Vagina (tissue), 2 donors: ENCODE data around the gene ANKS1A. TPM values are rescaled to one million over a fixed set of nuclear protein-coding genes. Genes with fewer than 3 reads are reported as not detected.

Experiments
- DNase-seq, 2 donors: peaks; one replicate each; pipeline ENCODE4 v3.0.0-alpha.2; 2017; ENCODE audit errors: extremely low spot score in 2 of 2
- H3K27ac ChIP-seq: fragments of 200-600 bp; sonication (generic); one replicate; pipeline ENCODE4 v1.5.1; 2019
- H3K27me3 ChIP-seq: fragments of 200-600 bp; sonication (generic); one replicate; pipeline ENCODE4 v1.5.1; 2019
- H3K36me3 ChIP-seq, 2 donors: fragments of 200-600 bp; sonication (generic); one replicate each; pipeline ENCODE4 v1.5.1; 2017 to 2019
- H3K4me1 ChIP-seq: fragments of 200-600 bp; sonication (generic); one replicate; pipeline ENCODE4 v1.5.1; 2019
- H3K4me3 ChIP-seq, 2 donors: fragments of 200-600 bp; sonication (generic); 1 replicate in 1 of 2; 2 replicates in 1 of 2; pipeline ENCODE4 v1.5.1; 2016 to 2019
- H3K9me3 ChIP-seq: fragments of 200-600 bp; sonication (generic); one replicate; pipeline ENCODE4 v1.5.1; 2019
- POLR2A ChIP-seq, 2 donors: fragments of 450-650 bp; IDR thresholded peaks; one replicate each; pipeline ENCODE4 v1.6.1; 2017; ENCODE audit warnings: antibody characterized with exemption in 2 of 2, mild to moderate bottlenecking in 2 of 2, moderate library complexity in 2 of 2
- POLR2AphosphoS5 ChIP-seq, 2 donors: sonication (generic); formaldehyde crosslinking; IDR thresholded peaks; one replicate each; pipeline ENCODE4 v1.9.0; 2017; ENCODE audit warnings: antibody characterized with exemption in 2 of 2, mild to moderate bottlenecking in 2 of 2, low read depth in 1 of 2; ENCODE audit not compliant: insufficient read depth in 1 of 2
- intact Hi-C: fragments of 100-400 bp; cut with DNase I; formaldehyde crosslinking; loops from one replicate; pipeline ENCODE4 v1.15.1; 2023
- total RNA-seq: library from RNA; depleted of rRNA; stranded (reverse); fragments of >200 nt; gene quantifications from one replicate; pipeline ENCODE4 v1.2.3, GENCODE V29; 2016
- TF ChIP-seq, protein P1 (sequence below), 3 experiments: fragments of 450-650 bp in 2 of 3; fragments of 200-600 bp in 1 of 3; sonication (generic) in 1 of 3; IDR thresholded peaks; one replicate each; pipeline ENCODE4 v1.5.1; 2017 to 2019; ENCODE audit warnings: antibody characterized with exemption in 3 of 3, mild to moderate bottlenecking in 2 of 3, moderate library complexity in 2 of 3

The ANKS1A gene
- total RNA-seq, 1 donor from 2014 or later = 24.3 TPM

GRCh38 chr6:34852406-34853085, 36.5 kb upstream of the ANKS1A start:
- no peak overlapping the region for H3K4me3 ChIP-seq
- peaks cover 0 to 26% of the 10 kb centered on the region in 2 donors for H3K36me3 ChIP-seq
- intact Hi-C loops = no loop called here
- H3K27me3 ChIP-seq = no peaks in the 10 kb centered on the region
- H3K27ac ChIP-seq = no peak overlapping the region
- TF ChIP-seq POLR2A (IDR thresholded peaks at IDR 0.05) (no peak), POLR2AphosphoS5 (IDR thresholded peaks at IDR 0.05; ENCODE audit: insufficient read depth in 1 of 2, low read depth in 1 of 2) (no peak)
- TF ChIP-seq, protein P1, sequence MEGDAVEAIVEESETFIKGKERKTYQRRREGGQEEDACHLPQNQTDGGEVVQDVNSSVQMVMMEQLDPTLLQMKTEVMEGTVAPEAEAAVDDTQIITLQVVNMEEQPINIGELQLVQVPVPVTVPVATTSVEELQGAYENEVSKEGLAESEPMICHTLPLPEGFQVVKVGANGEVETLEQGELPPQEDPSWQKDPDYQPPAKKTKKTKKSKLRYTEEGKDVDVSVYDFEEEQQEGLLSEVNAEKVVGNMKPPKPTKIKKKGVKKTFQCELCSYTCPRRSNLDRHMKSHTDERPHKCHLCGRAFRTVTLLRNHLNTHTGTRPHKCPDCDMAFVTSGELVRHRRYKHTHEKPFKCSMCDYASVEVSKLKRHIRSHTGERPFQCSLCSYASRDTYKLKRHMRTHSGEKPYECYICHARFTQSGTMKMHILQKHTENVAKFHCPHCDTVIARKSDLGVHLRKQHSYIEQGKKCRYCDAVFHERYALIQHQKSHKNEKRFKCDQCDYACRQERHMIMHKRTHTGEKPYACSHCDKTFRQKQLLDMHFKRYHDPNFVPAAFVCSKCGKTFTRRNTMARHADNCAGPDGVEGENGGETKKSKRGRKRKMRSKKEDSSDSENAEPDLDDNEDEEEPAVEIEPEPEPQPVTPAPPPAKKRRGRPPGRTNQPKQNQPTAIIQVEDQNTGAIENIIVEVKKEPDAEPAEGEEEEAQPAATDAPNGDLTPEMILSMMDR (IDR thresholded peaks at IDR 0.05) = no peak
- no peak for DNase-seq
- no peaks in the 10 kb centered on the region for H3K9me3 ChIP-seq
- no peaks in the 10 kb centered on the region for H3K4me1 ChIP-seq

- peaks cover 0 to 48% of the 10 kb centered on the region in 2 donors for H3K36me3 ChIP-seq
- intact Hi-C loops = no loop called here
- H3K27ac ChIP-seq = no peak overlapping the region
- no peak for DNase-seq
- no peaks in the 10 kb centered on the region for H3K9me3 ChIP-seq
- no peak for TF ChIP-seq POLR2A (IDR thresholded peaks at IDR 0.05)
- TF ChIP-seq, protein P1 (IDR thresholded peaks at IDR 0.05) = no peak
- TF ChIP-seq POLR2AphosphoS5 (IDR thresholded peaks at IDR 0.05; ENCODE audit: insufficient read depth in 1 of 2, low read depth in 1 of 2) = no peak
- H3K4me1 ChIP-seq = no peaks in the 10 kb centered on the region
- no peak overlapping the region for H3K4me3 ChIP-seq
- H3K27me3 ChIP-seq = no peaks in the 10 kb centered on the region
These were observed 33.6 kb upstream of the ANKS1A start for GRCh38 chr6:34855463-34855862.

- intact Hi-C loops = no loop called here
- DNase-seq = no peak
- TF ChIP-seq POLR2A (IDR thresholded peaks at IDR 0.05) (no peak), POLR2AphosphoS5 (IDR thresholded peaks at IDR 0.05; ENCODE audit: insufficient read depth in 1 of 2, low read depth in 1 of 2) (no peak)
- H3K9me3 ChIP-seq = no peaks in the 10 kb centered on the region
- H3K4me3 ChIP-seq = no peak overlapping the region
- no peak overlapping the region for H3K27ac ChIP-seq
- peaks cover 0 to 41% of the 10 kb centered on the region in 2 donors for H3K36me3 ChIP-seq
- no peaks in the 10 kb centered on the region for H3K4me1 ChIP-seq
- H3K27me3 ChIP-seq = no peaks in the 10 kb centered on the region
These were observed 30.4 kb upstream of the ANKS1A start for GRCh38 chr6:34858681-34859080.

GRCh38 chr6:34859951-34860350, 29.1 kb upstream of the ANKS1A start:
- H3K36me3 ChIP-seq = peaks cover 0 to 42% of the 10 kb centered on the region in 2 donors
- DNase-seq = no peak
- no peak overlapping the region for H3K27ac ChIP-seq
- H3K9me3 ChIP-seq = no peaks in the 10 kb centered on the region
- no peaks in the 10 kb centered on the region for H3K27me3 ChIP-seq
- intact Hi-C loops = no loop called here
- H3K4me1 ChIP-seq = no peaks in the 10 kb centered on the region
- TF ChIP-seq, protein P1 (IDR thresholded peaks at IDR 0.05) = no peak
- TF ChIP-seq POLR2A (IDR thresholded peaks at IDR 0.05) (no peak), POLR2AphosphoS5 (IDR thresholded peaks at IDR 0.05; ENCODE audit: insufficient read depth in 1 of 2, low read depth in 1 of 2) (no peak)
- H3K4me3 ChIP-seq = no peak overlapping the region

DNA sequence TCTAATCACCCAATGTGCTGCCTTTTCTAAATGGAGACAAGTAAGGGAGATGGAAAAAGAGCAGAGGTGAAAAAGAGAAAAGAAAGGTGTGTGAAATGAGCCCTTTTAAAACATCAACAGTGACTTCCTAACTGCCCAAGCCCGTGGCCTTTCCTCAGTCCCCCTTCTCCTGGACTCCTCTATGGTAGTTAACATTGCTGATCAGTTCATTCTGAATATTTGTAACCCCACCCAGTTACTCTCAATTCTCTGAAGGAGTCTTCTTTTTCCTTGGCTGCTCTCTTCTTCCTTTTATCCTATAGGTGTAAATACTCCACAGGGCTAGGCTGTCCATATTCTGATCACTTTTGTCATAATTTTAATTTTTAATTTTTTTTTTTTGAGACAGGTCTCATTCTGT, 28.3 kb upstream of the ANKS1A start:
- no peaks in the 10 kb centered on the region for H3K9me3 ChIP-seq
- TF ChIP-seq, protein P1 (IDR thresholded peaks at IDR 0.05) = no peak
- no peak for TF ChIP-seq POLR2A (IDR thresholded peaks at IDR 0.05)
- TF ChIP-seq POLR2AphosphoS5 (IDR thresholded peaks at IDR 0.05; ENCODE audit: insufficient read depth in 1 of 2, low read depth in 1 of 2) = no peak
- no peak overlapping the region for H3K27ac ChIP-seq
- no peaks in the 10 kb centered on the region for H3K27me3 ChIP-seq
- H3K4me1 ChIP-seq = no peaks in the 10 kb centered on the region
- H3K4me3 ChIP-seq = no peak overlapping the region
- DNase-seq = no peak
- intact Hi-C loops = no loop called here
- H3K36me3 ChIP-seq = peaks cover 0 to 43% of the 10 kb centered on the region in 2 donors
